Activated naive CD4-positive, alpha-beta T cell treated with anti-CD3 and anti-CD28 coated beads for 36 hours (primary cell): Measurements from ENCODE around the gene NKX1-1. TPM values are rescaled to one million over a fixed set of nuclear protein-coding genes. Genes with fewer than 3 reads are reported as not detected.
"Not testable (repeated sequence)": the region's sequence is repeated elsewhere in the genome, so short reads cannot be mapped to it uniquely, and the experiment has no call there.

ENCODE experiments used
- CTCF ChIA-PET: fragments of 350-600 bp; sonication (Branson Sonifier 250); formaldehyde crosslinking; loops from one replicate; lab custom pipeline; 2021; ENCODE audit warnings: antibody characterized with exemption; lab: Charles Lee
- DNase-seq: peaks from one replicate; pipeline ENCODE4 v3.0.0-alpha.2; 2020
- H3K27ac Mint-ChIP-seq: one replicate; pipeline ENCODE4 v1.8.0; 2021; ENCODE audit warnings: mild to moderate bottlenecking, mixed read lengths
- H3K27me3 Mint-ChIP-seq: one replicate; pipeline ENCODE4 v1.8.0; 2021; ENCODE audit warnings: low read depth, mixed read lengths
- H3K36me3 Mint-ChIP-seq: one replicate; pipeline ENCODE4 v1.8.0; 2021; ENCODE audit warnings: low read depth, mixed read lengths
- H3K4me1 Mint-ChIP-seq: one replicate; pipeline ENCODE4 v1.8.0; 2021; ENCODE audit warnings: low read depth, mixed read lengths
- H3K4me3 Mint-ChIP-seq: one replicate; pipeline ENCODE4 v1.8.0; 2021; ENCODE audit warnings: mild to moderate bottlenecking, moderate library complexity, mixed read lengths
- H3K9me3 Mint-ChIP-seq: one replicate; pipeline ENCODE4 v1.8.0; 2021; ENCODE audit warnings: mixed read lengths
- intact Hi-C: fragments of 100-400 bp; cut with micrococcal nuclease; formaldehyde crosslinking; loops from one replicate; pipeline ENCODE4 v1.15.1; 2023
- total RNA-seq, 2 experiments: library from RNA; stranded (reverse); gene quantifications; one replicate each; pipeline ENCODE4 v1.2.3, GENCODE V29; 2021

NKX1-1 gene
- total RNA-seq, 2 experiments from 2014 or later: not detected

DNA sequence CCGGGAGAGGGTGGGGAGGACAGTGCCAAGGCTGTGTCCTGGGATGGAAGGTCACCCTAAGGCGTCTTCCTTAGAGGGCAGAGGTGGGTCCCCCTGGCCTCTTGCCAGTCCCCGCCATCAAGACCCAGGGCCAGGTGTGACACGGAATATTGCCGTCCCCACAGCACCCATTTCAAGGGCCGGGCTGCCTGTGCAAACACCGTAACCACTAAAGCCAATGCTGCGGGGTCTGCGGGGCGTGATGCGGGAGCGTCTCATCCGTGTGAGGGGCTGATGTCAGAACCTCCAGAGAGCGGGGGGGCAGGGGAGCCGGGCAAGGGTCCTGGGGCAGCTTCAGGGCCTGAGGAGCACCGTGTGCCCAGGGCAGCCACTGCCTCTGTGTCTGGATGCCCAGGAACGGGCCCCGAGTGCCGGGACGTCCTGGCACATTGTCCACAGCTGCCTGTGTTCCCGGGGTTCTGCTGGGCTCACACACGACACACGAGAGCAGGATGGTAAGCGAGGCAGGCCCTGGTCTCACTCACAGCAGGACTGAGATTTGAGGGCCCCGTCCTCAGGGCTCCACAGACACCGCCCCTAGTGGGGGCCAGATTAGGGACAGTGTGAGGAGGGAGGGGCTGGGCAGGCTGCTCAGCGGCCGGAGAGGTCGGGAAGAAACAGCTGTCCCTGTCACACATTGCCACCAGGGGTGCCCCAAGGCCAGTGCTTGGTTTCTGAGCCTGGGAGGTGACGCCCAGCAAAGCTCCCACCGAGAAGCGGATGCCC lies 29.2 kb downstream of the NKX1-1 start:
- DNase-seq: no peak
- CTCF ChIA-PET: interaction anchor here (0.5 kb wide), 1 partner anchor 536 kb away, joined by 4 read pairs; no protein-coding TSS in a partner anchor
- Mint-ChIP-seq H3K9me3 (no peaks in the 10 kb centered on the region), H3K27ac (no peak overlapping the region), H3K36me3 (peaks cover 5% of the 10 kb centered on the region), H3K4me1 (no peaks in the 10 kb centered on the region), H3K4me3 (no peak overlapping the region), H3K27me3 (no peaks in the 10 kb centered on the region)
- intact Hi-C loops: no loop called here

DNA sequence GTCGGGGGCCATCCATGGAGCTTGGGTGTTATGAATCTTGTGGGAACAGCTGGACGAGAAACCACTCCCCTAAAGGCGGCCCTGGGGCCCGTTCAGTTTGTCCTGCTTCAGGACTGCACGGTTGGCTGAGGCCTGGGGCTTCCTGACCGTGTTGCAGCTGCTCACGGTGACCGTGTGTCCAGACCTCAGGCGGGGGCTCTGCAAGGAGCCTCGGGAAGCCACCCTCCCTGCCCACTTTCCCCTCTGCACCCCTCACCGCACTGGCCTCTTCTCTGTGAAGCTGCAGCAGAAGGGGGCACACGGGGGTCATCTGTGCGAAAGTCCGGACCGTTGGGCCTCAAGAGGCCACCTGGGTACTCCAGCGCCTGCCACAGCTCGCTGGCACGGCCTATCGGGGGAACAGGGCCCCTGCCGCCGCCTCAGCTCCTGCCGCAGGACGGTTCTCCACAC lies 29.8 kb downstream of the NKX1-1 start:
- Mint-ChIP-seq H3K36me3 (peaks cover 5% of the 10 kb centered on the region), H3K27me3 (no peaks in the 10 kb centered on the region), H3K27ac (no peak overlapping the region), H3K4me1 (no peaks in the 10 kb centered on the region), H3K4me3 (no peak overlapping the region), H3K9me3 (no peaks in the 10 kb centered on the region)
- CTCF ChIA-PET: no interaction called here
- DNase-seq: no peak
- intact Hi-C loops: no loop called here

DNA sequence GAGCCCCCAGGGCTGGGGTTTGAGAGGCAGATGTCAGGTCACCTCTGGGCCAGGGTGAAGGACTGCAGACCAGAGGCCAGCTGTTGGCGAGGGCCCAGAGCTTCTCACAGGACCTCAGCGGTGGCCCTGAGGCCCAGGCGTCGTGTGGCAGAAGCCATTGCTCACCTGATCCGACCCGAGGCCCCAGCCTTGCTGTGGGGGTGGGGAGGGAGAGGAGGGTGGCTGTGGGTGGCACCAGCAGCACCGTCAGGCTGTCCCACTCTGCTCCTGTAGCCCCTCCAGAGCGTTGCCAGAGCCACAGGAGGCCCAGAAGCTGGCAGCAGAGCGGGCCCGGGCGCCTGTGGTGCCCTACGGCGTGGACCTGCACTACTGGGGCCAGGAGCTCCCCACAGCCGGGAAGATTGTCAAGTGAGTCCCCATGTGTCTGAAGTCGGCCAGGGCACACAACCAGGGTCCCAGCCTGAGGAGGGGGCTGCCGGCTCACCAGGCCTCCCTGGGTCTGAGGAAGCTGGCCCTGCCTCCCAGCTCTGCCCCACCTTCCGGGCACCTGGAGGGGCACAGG lies 30.4 kb downstream of the NKX1-1 start:
- no peaks in the 10 kb centered on the region for H3K27me3 Mint-ChIP-seq
- no peak for DNase-seq
- peaks cover 6% of the 10 kb centered on the region for H3K36me3 Mint-ChIP-seq
- intact Hi-C loops: no loop called here
- CTCF ChIA-PET: no interaction called here
- H3K4me1 Mint-ChIP-seq: no peaks in the 10 kb centered on the region
- no peak overlapping the region for H3K27ac Mint-ChIP-seq
- H3K4me3 Mint-ChIP-seq: no peak overlapping the region
- no peaks in the 10 kb centered on the region for H3K9me3 Mint-ChIP-seq

DNA sequence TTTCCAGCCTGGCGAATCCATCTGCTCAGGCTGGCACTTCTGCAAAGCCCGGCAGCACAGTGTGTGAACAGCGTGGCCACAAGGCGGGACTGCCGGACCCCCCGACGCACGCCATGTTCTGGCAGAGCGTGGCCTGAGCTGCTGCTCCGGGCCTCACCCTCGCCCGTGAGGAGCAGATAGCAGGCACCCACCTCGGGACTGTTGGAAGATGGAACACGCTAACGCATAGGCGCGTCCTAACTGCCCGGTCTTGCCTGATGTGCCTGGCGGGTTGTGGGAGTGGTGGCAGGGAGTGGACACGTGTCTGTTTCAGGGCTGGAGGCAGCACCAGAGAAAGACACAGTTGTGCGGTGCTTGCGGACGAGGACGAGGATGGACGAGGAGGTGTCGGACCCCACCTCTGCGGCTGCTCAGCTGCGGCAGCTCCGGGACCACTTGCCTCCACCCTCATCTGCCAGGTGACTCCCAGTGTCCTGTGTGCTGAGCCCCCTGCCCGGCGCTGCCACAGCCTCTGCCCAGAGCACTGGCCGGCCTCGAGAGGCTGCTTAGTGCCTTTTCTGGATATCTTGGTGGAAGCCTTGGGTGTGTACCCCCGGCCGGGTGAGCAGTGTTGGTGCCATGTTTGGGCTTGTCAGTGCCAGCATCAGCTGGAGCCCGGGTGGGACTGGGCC lies 31.1 kb downstream of the NKX1-1 start:
- CTCF ChIA-PET: no interaction called here
- no peaks in the 10 kb centered on the region for H3K4me1 Mint-ChIP-seq

DNA sequence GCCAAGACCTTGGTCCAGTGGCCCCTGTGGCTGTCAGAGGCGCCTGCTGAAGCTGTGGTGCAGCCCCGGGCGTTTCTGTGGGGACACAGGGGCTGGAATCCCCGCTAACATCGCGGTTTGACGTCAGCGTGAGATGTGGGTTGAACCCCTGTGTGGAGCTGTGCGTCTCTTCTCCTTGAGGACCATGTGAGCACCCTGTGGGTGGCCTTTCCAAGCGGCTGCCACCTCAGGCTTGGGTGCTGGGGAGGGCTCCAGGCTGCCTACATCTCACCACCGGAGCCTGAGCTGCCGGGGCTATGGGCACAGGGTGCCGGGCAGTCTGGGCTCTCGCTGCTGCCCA lies 31.6 kb downstream of the NKX1-1 start:
- intact Hi-C loops: no loop called here
- Mint-ChIP-seq H3K27me3 (no peaks in the 10 kb centered on the region), H3K36me3 (peaks cover 6% of the 10 kb centered on the region), H3K27ac (no peak overlapping the region), H3K4me3 (no peak overlapping the region), H3K4me1 (no peaks in the 10 kb centered on the region), H3K9me3 (no peaks in the 10 kb centered on the region)
- no peak for DNase-seq
- CTCF ChIA-PET: no interaction called here

More for the DNA sequence above, 31.1 kb downstream of the NKX1-1 start:
- intact Hi-C loops: no loop called here
- Mint-ChIP-seq H3K4me3 (no peak overlapping the region), H3K9me3 (no peaks in the 10 kb centered on the region), H3K36me3 (peaks cover 6% of the 10 kb centered on the region), H3K27me3 (no peaks in the 10 kb centered on the region), H3K27ac (no peak overlapping the region)
- DNase-seq: no peak

DNA sequence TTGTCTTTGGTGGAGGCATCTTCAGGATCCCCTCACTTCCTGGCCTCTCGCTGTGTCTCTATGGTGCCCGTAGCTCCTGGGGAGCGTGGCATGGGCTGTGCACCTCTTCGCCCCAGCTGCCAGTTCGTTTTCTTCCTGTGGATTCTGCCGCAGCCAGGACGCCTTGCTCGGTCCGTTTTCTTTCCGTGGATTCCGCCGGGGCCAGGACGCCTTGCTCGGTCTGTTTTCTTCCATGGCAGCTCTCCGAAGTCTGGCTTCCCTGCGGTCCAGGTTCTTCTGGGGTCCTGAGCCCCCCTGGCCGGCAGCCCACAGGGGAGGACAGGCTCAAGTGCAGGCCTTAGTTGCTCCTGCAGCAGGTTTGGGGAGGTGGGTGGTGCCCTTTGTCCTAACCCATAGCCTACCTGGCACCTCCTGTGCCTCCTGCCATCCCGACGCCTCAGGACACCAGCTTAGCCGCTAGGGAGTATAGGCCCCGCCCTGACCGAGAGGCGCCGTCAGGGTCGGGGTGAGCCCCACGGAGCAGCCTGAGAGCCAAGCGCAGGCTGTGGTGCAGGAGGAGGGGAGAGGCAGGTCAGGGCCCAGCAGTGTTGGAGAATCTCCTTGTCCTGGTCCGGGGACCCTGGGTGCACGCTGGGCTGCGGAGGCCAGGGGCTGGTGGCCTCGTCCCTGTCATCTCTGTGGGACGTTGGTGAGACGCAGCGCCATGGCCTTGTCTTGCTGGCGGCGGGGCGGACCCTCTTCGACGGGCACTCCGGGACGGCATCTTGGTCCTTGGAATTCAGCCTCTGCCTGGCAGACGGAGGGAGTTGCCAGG lies 32.1 kb downstream of the NKX1-1 start:
- intact Hi-C loops: no loop called here
- Mint-ChIP-seq H3K27me3 (no peaks in the 10 kb centered on the region), H3K27ac (no peak overlapping the region), H3K4me1 (no peaks in the 10 kb centered on the region), H3K36me3 (peaks cover 6% of the 10 kb centered on the region), H3K4me3 (no peak overlapping the region), H3K9me3 (no peaks in the 10 kb centered on the region)
- no peak for DNase-seq
- CTCF ChIA-PET: no interaction called here

DNA sequence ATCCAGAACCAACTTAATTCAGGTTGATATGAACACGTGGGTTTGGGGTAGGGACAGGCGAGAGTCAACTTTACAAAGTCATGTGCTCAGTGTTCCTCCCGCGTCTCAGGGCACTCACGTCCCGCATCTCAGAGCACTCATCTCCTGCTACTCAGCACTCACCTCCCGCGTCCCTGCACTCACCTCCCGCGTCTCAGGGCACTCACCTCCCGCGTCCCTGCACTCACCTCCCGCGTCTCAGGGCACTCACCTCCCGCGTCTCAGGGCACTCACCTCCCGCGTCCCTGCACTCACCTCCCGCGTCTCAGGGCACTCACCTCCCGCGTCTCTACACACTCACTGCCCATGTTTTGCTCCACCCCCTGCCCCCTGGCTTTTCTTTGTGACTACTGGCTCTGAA lies 33.7 kb downstream of the NKX1-1 start:
- CTCF ChIA-PET, H3K9me3 Mint-ChIP-seq, H3K4me1 Mint-ChIP-seq, H3K4me3 Mint-ChIP-seq, H3K27me3 Mint-ChIP-seq, DNase-seq, H3K36me3 Mint-ChIP-seq, H3K27ac Mint-ChIP-seq, intact Hi-C loops: not testable (repeated sequence)

DNA sequence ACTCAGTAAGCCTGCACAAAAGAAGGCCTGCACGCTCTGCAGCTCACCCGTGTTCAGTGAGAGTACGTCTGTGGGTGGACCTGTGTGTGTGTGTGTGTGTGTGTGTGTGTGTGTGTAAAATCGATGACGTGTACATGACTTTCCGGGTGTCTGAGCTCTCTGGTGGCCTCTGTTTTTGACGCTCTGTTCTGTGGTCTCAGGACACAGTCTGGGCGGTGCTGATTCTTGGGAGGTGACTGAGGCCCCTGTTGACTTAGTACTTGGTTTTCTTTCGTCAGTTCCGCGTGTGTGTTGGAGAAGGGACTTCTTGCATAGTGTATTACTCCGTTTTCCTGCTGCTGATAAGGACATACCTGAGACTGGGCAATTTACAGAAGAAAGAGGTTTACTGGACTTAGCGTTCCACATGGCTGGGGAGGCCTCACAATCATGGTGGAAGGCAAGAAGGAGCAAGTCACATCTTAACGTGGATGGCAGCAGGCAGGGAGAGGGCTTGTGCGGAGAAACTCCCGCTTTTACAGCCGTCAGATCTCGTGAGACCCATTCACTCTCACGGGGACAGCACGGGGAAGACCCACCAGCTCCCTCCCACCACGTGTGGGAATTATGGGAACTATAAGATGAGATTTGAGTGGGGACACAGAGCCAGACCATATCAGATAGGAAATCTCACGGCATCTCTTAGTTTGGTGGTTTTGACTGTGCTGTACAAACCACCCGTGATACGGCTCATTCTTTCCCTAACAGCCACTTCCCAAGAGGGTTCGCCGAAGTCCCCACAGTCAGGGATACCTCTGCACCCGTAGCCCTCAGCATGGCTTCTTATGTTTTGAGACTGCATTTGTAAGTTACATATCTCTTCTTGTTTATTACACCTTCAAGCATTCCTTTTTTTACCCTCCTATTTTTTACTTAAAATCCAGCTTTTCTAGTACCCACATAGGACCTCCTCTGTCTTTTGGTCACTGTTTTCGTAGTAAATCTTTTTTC lies 34.8 kb downstream of the NKX1-1 start:
- CTCF ChIA-PET: no interaction called here
- Mint-ChIP-seq H3K27ac (no peak overlapping the region), H3K9me3 (no peaks in the 10 kb centered on the region), H3K36me3 (peaks cover 6% of the 10 kb centered on the region), H3K4me3 (no peak overlapping the region), H3K27me3 (no peaks in the 10 kb centered on the region), H3K4me1 (no peaks in the 10 kb centered on the region)
- no peak for DNase-seq
- intact Hi-C loops: no loop called here

DNA sequence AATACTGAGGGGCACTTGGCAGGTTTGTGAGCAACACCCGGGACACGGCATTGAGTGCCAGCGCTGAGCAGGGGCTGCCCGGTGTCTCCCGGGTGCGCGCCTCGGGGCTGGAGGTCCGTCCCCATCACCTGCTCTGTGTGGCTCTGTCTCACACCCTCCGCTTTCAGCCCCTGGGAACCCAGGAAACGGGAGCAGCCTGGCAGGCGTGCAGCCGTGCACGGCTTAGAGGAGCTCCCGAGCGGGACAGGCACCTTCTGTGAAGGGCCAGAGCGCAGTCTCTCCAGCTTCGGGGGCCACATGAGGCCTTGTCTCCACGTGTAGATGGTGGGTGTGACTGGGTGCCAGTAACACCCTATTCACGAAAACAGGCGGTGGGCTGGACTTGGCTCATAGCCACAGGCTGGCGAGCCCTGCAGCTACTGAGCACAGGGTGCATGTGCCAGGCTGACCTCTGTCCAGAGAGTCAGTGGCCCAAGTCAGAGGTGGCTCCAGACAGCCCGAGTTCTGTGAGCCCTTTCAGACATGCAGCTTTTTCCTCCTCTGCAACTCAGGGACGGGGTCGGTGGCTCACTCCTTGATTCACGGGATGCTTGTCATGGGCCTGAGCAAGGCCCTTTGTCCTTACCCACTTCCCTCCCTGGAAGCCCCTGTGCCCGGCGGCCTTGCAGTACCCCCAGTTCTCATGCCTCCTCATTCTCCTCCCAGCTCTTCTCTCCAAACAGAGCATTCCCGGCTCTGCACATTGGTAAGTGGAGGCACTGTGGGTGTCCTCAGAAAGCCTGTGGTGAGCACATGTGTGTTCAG lies 35.7 kb downstream of the NKX1-1 start:
- DNase-seq: no peak
- Mint-ChIP-seq H3K4me1 (no peaks in the 10 kb centered on the region), H3K9me3 (no peaks in the 10 kb centered on the region), H3K4me3 (no peak overlapping the region), H3K27ac (no peak overlapping the region), H3K36me3 (peaks cover 6% of the 10 kb centered on the region), H3K27me3 (no peaks in the 10 kb centered on the region)
- intact Hi-C loops: no loop called here
- CTCF ChIA-PET: interaction anchor here (0.6 kb wide), 1 partner anchor 17 kb away, joined by 4 read pairs; no protein-coding TSS in a partner anchor

DNA sequence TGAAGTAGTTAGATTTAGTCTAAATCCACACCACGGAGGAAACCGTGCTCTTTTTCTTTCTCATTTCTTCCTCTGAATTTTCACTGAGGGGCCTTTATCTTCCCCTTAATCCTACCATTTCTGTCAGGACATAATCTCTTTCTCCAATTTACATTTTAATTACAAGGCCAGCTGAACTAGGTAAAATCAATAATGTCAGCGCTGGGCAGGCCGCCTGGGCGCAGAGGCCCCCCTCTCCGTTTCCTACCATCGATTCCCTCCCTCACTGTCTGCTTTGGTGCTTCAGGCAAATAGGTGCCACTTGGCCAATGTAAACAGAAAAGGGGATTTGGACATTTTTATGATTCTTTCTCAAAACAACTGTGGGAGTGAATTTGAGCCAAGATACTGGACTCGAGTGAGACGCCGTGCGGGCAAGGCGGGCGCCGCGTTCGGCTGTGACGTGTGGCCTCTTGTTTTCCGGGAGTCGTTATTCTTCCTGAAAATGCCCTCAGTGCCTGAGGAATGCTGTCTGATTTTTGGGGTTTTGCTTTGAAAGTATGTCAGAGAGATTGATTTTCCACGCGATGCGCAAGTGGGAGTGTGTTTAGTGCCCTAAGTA lies 36.7 kb downstream of the NKX1-1 start:
- DNase-seq: no peak
- intact Hi-C loops: no loop called here
- Mint-ChIP-seq H3K27me3 (no peaks in the 10 kb centered on the region), H3K27ac (no peak overlapping the region), H3K9me3 (no peaks in the 10 kb centered on the region), H3K36me3 (peaks cover 6% of the 10 kb centered on the region), H3K4me1 (no peaks in the 10 kb centered on the region), H3K4me3 (no peak overlapping the region)
- CTCF ChIA-PET: no interaction called here

DNA sequence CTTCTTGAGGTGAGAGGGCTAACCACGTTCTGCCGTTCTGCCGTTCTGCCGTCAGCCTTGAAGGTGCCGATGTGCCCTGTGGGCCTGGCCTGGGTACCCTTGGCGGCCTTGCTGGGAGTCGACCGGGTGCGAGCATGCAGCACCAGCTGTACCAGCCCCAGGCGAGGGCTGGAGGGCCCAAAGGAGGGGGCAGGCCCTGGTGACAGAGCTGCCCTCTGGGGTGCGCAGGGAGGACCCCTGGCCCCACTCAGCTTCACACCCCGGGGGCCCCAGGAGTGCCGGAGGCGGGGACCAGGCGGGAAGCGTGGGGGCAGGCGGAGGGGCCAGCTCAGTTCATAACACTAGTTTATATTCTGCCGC lies 37.2 kb downstream of the NKX1-1 start:
- intact Hi-C loops: no loop called here

More for the DNA sequence above, 37.2 kb downstream of the NKX1-1 start:
- H3K27ac Mint-ChIP-seq: no peak overlapping the region
- no peaks in the 10 kb centered on the region for H3K27me3 Mint-ChIP-seq
- H3K9me3 Mint-ChIP-seq: no peaks in the 10 kb centered on the region
- DNase-seq: no peak
- peaks cover 6% of the 10 kb centered on the region for H3K36me3 Mint-ChIP-seq
- H3K4me1 Mint-ChIP-seq: no peaks in the 10 kb centered on the region
- no peak overlapping the region for H3K4me3 Mint-ChIP-seq
- CTCF ChIA-PET: interaction anchor here (1.4 kb wide), 1 partner anchor 13 kb away, joined by 3 read pairs; no protein-coding TSS in a partner anchor
